Ascending aorta (tissue), 2 donors: Measurements from ENCODE around the gene VIT. TPM values are rescaled to one million over a fixed set of nuclear protein-coding genes. Genes with fewer than 3 reads are reported as not detected.

Source experiments
- DNase-seq, 2 donors: peaks; one replicate each; pipeline ENCODE4 v3.0.0-alpha.2; 2019; ENCODE audit warnings: low spot score in 2 of 2
- H3K27ac ChIP-seq, 2 donors: fragments of 200-600 bp; sonication (generic); one replicate each; pipeline ENCODE4 v1.5.1; 2016 to 2017; ENCODE audit warnings: mild to moderate bottlenecking in 1 of 2
- H3K27me3 ChIP-seq: fragments of 200-600 bp; sonication (generic); one replicate; pipeline ENCODE4 v1.5.1; 2017
- H3K36me3 ChIP-seq, 2 donors: fragments of 200-600 bp; sonication (generic); one replicate each; pipeline ENCODE4 v1.5.1; 2016
- H3K4me1 ChIP-seq, 2 donors: fragments of 200-600 bp; sonication (generic); one replicate each; pipeline ENCODE4 v1.5.1; 2016 to 2017; ENCODE audit warnings: mild to moderate bottlenecking in 1 of 2
- H3K4me3 ChIP-seq, 2 donors: fragments of 200-600 bp; sonication (generic); one replicate each; pipeline ENCODE4 v1.5.1; 2016 to 2017; ENCODE audit warnings: mild to moderate bottlenecking in 1 of 2
- H3K9me3 ChIP-seq, 2 donors: fragments of 200-600 bp; sonication (generic); one replicate each; pipeline ENCODE4 v1.5.1; 2016
- intact Hi-C: fragments of 100-400 bp; cut with DNase I; formaldehyde crosslinking; loops from one replicate; pipeline ENCODE4 v1.15.1; 2023
- total RNA-seq: library from RNA; depleted of rRNA; stranded (reverse); fragments of >200 nt; gene quantifications from one replicate; pipeline ENCODE4 v1.1.0, GENCODE V29; 2016
- TF ChIP-seq, protein P1 (sequence below), 3 experiments: fragments of 200-600 bp in 2 of 3; fragments of 450-650 bp in 1 of 3; sonication (generic) in 2 of 3; IDR thresholded peaks; one replicate each; pipeline ENCODE4 v1.5.1; 2016 to 2019; ENCODE audit warnings: antibody characterized with exemption in 3 of 3, mild to moderate bottlenecking in 1 of 3, moderate library complexity in 1 of 3

The VIT gene
- total RNA-seq, 1 donor from 2014 or later, result 8.1 TPM

DNA sequence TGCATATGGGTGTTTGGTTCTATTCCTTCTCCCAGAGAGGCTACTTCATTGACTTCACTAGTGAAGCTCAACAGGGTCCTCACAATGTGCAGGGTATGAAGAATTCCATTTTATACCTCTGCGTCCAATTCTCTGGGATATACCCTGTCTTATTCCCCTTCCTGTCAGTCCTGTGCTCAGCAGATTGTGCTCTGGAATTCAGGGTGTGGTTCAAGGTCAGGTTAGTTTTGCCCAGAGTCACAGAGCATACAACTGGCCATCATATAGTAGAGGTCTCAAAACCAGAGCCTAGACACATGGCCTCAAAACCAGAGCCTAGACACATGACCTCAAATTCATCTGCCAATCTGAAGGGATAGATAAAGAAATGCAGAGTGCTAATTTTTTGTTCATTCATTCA lies 38.8 kb upstream of the VIT start:
- TF ChIP-seq, protein P1, sequence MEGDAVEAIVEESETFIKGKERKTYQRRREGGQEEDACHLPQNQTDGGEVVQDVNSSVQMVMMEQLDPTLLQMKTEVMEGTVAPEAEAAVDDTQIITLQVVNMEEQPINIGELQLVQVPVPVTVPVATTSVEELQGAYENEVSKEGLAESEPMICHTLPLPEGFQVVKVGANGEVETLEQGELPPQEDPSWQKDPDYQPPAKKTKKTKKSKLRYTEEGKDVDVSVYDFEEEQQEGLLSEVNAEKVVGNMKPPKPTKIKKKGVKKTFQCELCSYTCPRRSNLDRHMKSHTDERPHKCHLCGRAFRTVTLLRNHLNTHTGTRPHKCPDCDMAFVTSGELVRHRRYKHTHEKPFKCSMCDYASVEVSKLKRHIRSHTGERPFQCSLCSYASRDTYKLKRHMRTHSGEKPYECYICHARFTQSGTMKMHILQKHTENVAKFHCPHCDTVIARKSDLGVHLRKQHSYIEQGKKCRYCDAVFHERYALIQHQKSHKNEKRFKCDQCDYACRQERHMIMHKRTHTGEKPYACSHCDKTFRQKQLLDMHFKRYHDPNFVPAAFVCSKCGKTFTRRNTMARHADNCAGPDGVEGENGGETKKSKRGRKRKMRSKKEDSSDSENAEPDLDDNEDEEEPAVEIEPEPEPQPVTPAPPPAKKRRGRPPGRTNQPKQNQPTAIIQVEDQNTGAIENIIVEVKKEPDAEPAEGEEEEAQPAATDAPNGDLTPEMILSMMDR (IDR thresholded peaks at IDR 0.05), result no peak
- intact Hi-C loops, result no loop called here
- Histone ChIP-seq H3K36me3 (no peaks in the 10 kb centered on the region), H3K9me3 (no peaks in the 10 kb centered on the region), H3K4me3 (no peak overlapping the region), H3K27me3 (no peaks in the 10 kb centered on the region), H3K27ac (no peak overlapping the region), H3K4me1 (no peaks in the 10 kb centered on the region)
- no peak for DNase-seq

DNA sequence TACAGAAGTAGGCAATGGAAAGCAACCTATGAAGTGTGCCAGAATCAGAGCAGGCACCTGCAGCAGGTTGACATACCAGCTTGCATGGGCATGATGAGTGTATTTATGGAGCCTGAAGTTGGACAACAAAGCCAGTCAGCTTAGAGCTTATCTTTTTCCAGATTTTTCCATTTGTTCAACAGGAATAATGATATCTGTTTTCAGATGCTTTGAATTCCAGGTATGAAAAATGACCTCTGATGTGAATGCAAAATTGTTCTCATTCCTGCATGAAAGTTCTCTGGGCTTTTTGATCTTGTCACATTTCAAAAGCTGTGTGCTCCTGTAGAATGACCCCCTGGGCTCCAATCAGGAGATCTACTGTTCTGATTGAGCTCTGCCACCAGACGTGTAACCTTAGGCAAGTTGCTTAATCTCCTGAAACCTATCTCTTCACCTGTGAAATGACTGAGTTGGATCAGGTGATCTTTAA lies 38.2 kb upstream of the VIT start:
- Histone ChIP-seq H3K27ac (no peak overlapping the region), H3K4me3 (no peak overlapping the region), H3K27me3 (no peaks in the 10 kb centered on the region), H3K36me3 (no peaks in the 10 kb centered on the region), H3K9me3 (no peaks in the 10 kb centered on the region), H3K4me1 (no peaks in the 10 kb centered on the region)
- no peak for DNase-seq
- intact Hi-C loops, result no loop called here
- TF ChIP-seq, protein P1 (IDR thresholded peaks at IDR 0.05), result no peak

DNA sequence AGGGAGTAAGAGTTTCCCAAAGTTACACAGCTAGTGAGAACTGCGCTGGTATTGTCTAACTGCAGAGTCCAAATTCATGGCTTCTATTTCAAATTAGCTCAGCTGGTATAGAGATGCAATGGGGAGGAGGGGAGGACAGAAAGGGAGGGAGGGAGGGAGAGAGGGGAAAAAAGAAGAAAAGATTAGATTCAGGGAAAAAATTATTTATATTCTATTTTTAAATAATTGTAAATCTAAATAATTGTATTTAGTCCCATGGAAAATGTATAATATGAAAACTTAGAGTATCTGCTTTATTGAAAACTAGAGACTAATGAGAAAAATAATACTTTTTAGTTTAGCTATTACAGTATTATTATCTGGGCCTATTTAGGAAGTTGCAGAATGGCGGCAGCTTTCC lies 37.3 kb upstream of the VIT start:
- Histone ChIP-seq H3K4me1 (no peaks in the 10 kb centered on the region), H3K27me3 (no peaks in the 10 kb centered on the region), H3K4me3 (no peak overlapping the region), H3K27ac (peak overlapping the region; percentile 35 to 38), H3K9me3 (no peaks in the 10 kb centered on the region), H3K36me3 (no peaks in the 10 kb centered on the region)
- TF ChIP-seq, protein P1 (IDR thresholded peaks at IDR 0.05), result no peak
- intact Hi-C loops, result no loop called here
- DNase-seq, result no peak

DNA sequence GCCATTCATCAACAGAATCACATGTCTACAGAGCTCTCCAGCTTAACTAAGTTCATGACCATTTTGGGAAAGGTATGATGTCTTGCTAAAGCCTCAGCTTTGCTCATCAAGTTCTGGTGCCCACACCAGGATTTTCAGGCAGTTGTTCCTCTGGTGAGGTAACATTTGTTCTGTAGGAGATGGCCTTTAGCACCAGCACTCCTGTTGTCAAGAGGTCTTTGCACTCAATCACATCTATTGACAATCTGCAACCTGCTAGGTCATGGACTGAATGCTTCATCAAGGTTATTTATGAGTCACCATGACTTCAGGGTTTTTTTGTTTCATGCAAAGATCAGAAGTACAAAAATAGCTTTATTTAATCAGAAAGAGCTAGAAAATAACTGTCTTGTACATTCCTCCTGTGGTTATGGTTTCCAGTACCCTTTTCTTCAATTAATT lies 36.6 kb upstream of the VIT start:
- no peaks in the 10 kb centered on the region for H3K27me3 ChIP-seq
- TF ChIP-seq, protein P1 (IDR thresholded peaks at IDR 0.05), result no peak
- H3K27ac ChIP-seq, result peak overlapping the region; percentile 35 to 38
- intact Hi-C loops, result loop anchor here (5.0 kb wide), 1 partner anchor 63 kb away; the partner anchor contains the start of gene FEZ2
- no peak overlapping the region for H3K4me3 ChIP-seq
- no peaks in the 10 kb centered on the region for H3K4me1 ChIP-seq
- H3K36me3 ChIP-seq, result no peaks in the 10 kb centered on the region
- H3K9me3 ChIP-seq, result no peaks in the 10 kb centered on the region
- no peak for DNase-seq

DNA sequence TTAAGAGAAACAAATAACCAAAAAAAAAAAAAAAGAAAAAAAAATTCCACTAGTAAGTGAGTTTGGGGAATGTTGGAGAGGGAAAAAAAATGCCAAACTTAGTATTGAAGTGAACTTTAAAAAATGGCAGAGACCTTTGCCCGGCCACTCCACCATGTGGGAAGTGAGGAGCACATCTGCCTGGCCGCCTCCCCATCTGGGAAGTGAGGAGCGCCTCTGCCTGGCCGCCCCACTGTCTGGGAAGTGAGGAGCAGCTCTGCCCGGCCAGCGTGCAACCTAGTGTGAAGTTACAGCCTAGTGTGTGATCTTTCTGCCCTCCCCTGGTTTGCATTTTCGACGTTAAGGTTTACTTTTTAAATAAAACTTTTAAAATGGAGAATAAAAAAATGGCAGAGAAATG lies 33.9 kb upstream of the VIT start:
- TF ChIP-seq, protein P1 (IDR thresholded peaks at IDR 0.05), result no peak
- no peak for DNase-seq
- Histone ChIP-seq H3K27me3 (no peaks in the 10 kb centered on the region), H3K9me3 (no peaks in the 10 kb centered on the region), H3K4me3 (no peak overlapping the region), H3K27ac (no peak overlapping the region), H3K4me1 (no peaks in the 10 kb centered on the region), H3K36me3 (no peaks in the 10 kb centered on the region)
- intact Hi-C loops, result loop anchor here (1.0 to 5.0 kb wide), 2 partner anchors 65 to 311 kb away; partner anchors contain the start of gene FEZ2

DNA sequence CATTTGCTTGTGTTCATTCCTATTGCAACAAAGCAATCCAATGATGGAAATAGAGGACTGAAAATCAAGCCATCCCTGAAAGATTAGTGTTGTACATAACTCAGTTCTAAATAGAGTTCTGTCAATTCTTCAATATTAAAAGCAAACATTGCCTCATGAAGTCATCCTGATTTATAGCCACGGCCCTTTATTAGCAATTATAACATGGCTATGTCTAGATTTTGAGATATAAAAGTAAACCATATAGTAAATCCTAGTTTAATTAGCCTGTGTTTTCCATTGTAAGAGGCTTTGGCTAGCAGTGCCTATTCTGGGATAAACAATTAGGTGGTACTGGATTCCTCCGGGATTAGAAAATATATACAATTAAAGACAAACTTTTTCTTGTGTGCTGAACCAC lies 33.2 kb upstream of the VIT start:
- TF ChIP-seq, protein P1 (IDR thresholded peaks at IDR 0.05), result no peak
- intact Hi-C loops, result loop anchor here (5.0 kb wide), 1 partner anchor 66 kb away; the partner anchor contains the start of gene FEZ2

More for the DNA sequence above, 33.2 kb upstream of the VIT start:
- H3K9me3 ChIP-seq, result no peaks in the 10 kb centered on the region
- no peak overlapping the region for H3K4me3 ChIP-seq
- no peaks in the 10 kb centered on the region for H3K27me3 ChIP-seq
- no peak for DNase-seq
- no peaks in the 10 kb centered on the region for H3K36me3 ChIP-seq
- no peak overlapping the region for H3K27ac ChIP-seq
- no peaks in the 10 kb centered on the region for H3K4me1 ChIP-seq
